ENCODE measurements around the gene MEIS1.

DNA sequence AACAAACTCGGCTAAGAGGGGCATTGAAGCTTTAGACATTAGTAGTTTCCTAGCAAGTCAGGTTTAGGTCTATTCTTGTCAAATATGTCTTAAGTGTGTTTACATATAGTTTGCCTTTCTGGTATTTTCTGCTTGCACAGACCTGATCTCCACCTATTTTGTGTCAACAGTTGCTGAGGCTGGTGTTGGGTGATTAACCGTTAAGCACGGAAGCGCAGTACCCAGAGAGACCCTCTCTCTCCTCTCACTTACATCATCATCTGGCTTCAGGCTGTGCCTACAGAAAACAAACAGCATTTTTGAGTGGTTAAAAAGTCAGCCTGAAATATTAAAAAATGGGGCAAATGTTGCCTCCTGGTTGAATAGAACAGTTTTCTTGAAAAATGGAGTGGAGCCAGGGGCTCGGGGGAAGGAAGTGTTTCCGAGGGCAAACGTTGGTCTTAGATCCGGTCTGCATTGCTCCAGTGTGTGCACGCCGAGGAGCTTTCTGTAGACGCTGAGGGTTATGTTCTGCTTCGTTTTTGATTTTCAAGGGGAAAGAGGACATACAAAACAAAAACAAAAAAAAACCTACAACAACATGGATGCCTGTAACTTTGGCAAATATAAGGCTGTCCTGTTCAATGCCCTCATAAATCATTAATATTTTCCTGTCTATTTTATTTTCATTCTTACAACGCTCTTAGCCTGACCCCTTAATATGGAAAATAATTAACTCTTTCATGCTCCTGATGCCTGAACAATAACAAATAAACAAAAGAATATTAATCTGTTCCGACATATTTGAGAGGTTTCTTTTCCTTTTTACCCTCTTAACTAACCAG is 120.8 kb downstream of the MEIS1 start:
- TF ChIP-seq, protein P1, sequence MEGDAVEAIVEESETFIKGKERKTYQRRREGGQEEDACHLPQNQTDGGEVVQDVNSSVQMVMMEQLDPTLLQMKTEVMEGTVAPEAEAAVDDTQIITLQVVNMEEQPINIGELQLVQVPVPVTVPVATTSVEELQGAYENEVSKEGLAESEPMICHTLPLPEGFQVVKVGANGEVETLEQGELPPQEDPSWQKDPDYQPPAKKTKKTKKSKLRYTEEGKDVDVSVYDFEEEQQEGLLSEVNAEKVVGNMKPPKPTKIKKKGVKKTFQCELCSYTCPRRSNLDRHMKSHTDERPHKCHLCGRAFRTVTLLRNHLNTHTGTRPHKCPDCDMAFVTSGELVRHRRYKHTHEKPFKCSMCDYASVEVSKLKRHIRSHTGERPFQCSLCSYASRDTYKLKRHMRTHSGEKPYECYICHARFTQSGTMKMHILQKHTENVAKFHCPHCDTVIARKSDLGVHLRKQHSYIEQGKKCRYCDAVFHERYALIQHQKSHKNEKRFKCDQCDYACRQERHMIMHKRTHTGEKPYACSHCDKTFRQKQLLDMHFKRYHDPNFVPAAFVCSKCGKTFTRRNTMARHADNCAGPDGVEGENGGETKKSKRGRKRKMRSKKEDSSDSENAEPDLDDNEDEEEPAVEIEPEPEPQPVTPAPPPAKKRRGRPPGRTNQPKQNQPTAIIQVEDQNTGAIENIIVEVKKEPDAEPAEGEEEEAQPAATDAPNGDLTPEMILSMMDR (IDR thresholded peaks at IDR 0.05), result no peak
- TF ChIP-seq POLR2A (IDR thresholded peaks at IDR 0.05) (no peak), POLR2AphosphoS5 (IDR thresholded peaks at IDR 0.05) (no peak), EP300 (IDR thresholded peaks at IDR 0.05; ENCODE audit: low read depth) (no peak)

Data from transverse colon (tissue), 4 donors.